H1 (cell line): ENCODE results near the gene SLC30A2. TPM values are rescaled to one million over a fixed set of nuclear protein-coding genes. Genes with fewer than 3 reads are reported as not detected.

ENCODE experiments used
- CTCF ChIA-PET: fragments of 300-600 bp; sonication (Branson Sonifier 250); formaldehyde crosslinking; loops from one replicate; lab custom pipeline; 2021; ENCODE audit not compliant: partially characterized antibody; lab: Charles Lee
- POLR2A ChIA-PET: fragments of 300-600 bp; sonication (Branson Sonifier 250); formaldehyde crosslinking; loops from one replicate; lab custom pipeline; 2021; ENCODE audit warnings: inconsistent platforms; ENCODE audit not compliant: partially characterized antibody; lab: Charles Lee
- DNase-seq, 2 experiments: peaks; one replicate each; pipeline versions ENCODE4 v3.0.0 to v3.0.0-alpha.2; 2010 to 2022; ENCODE audit warnings: low spot score in 2 of 2, low read depth in 1 of 2, mixed read lengths in 1 of 2
- FAIRE-seq: peaks from 2 replicates; lab custom pipeline; 2011; peaks lifted over from hg19 to GRCh38; lab: Jason Lieb, UNC
- H2AFZ ChIP-seq: 2 replicates; pipeline ENCODE4 v1.8.1; 2012; ENCODE audit warnings: low read length, inconsistent platforms
- H2AK5ac ChIP-seq: 2 replicates; pipeline ENCODE4 v1.6.1; 2013; ENCODE audit warnings: low read depth, low read length
- H2BK120ac ChIP-seq: replicated peaks from 2 replicates; pipeline ENCODE3; 2013; ENCODE audit warnings: low read depth, low read length, inconsistent platforms
- H2BK12ac ChIP-seq: 2 replicates; pipeline ENCODE4 v1.6.1; 2013; ENCODE audit warnings: low read depth, low read length
- H2BK15ac ChIP-seq: 2 replicates; pipeline ENCODE4 v1.6.1; 2013; ENCODE audit warnings: low read length
- H2BK20ac ChIP-seq: 2 replicates; pipeline ENCODE4 v1.6.1; 2013; ENCODE audit warnings: low read length
- H2BK5ac ChIP-seq: 2 replicates; pipeline ENCODE4 v1.6.1; 2013; ENCODE audit warnings: low read depth, low read length
- H3K14ac ChIP-seq: 2 replicates; pipeline ENCODE4 v1.6.1; 2013; ENCODE audit warnings: inconsistent platforms; ENCODE audit not compliant: insufficient read length
- H3K18ac ChIP-seq: 2 replicates; pipeline ENCODE4 v1.6.1; 2013; ENCODE audit warnings: low read length; ENCODE audit errors: extremely low read depth
- H3K23ac ChIP-seq: 2 replicates; pipeline ENCODE4 v1.6.1; 2013; ENCODE audit warnings: inconsistent platforms; ENCODE audit not compliant: insufficient read length
- H3K23me2 ChIP-seq: 2 replicates; pipeline ENCODE4 v1.6.1; 2013; ENCODE audit warnings: low read depth, low read length
- H3K27ac ChIP-seq: 2 replicates; pipeline ENCODE4 v1.6.1; 2011; ENCODE audit warnings: low read depth, low read length, inconsistent platforms
- H3K27me3 ChIP-seq, 4 experiments: replicated peaks in 1 of 4; 1 replicate in 1 of 4; 2 replicates in 3 of 4; pipeline versions ENCODE4 v1.6.1 to v1.8.1; 2011 to 2013; ENCODE audit warnings: low read length in 3 of 4, mild to moderate bottlenecking in 3 of 4, inconsistent platforms in 2 of 4, mixed read lengths in 2 of 4, moderate library complexity in 1 of 4; ENCODE audit not compliant: control insufficient read depth in 3 of 4, insufficient read depth in 3 of 4; ENCODE audit errors: extremely low read depth in 1 of 4
- H3K36me3 ChIP-seq, 4 experiments: 2 replicates each; pipeline versions ENCODE4 v1.6.1 to v1.8.1; 2011 to 2013; ENCODE audit warnings: mild to moderate bottlenecking in 4 of 4, low read length in 3 of 4, moderate library complexity in 2 of 4, control low read depth in 1 of 4, inconsistent platforms in 1 of 4; ENCODE audit not compliant: insufficient read depth in 4 of 4, control insufficient read depth in 2 of 4
- H3K4ac ChIP-seq: replicated peaks from 2 replicates; pipeline ENCODE3; 2013; ENCODE audit warnings: low read length, low read depth, mixed read lengths, inconsistent platforms; ENCODE audit not compliant: insufficient read length
- H3K4me1 ChIP-seq, 4 experiments: replicated peaks in 1 of 4; 1 replicate in 1 of 4; 2 replicates in 3 of 4; pipeline versions ENCODE4 v1.6.1 to v1.8.1; 2011 to 2013; ENCODE audit warnings: low read length in 3 of 4, inconsistent platforms in 2 of 4, mixed read lengths in 1 of 4; ENCODE audit not compliant: insufficient read depth in 4 of 4, control insufficient read depth in 3 of 4
- H3K4me2 ChIP-seq, 2 experiments: 2 replicates each; pipeline versions ENCODE4 v1.6.1 to v1.8.1; 2011 to 2013; ENCODE audit warnings: low read depth in 2 of 2, low read length in 2 of 2, control low read depth in 1 of 2, inconsistent platforms in 1 of 2, mild to moderate bottlenecking in 1 of 2; ENCODE audit not compliant: insufficient read depth in 1 of 2
- H3K4me3 ChIP-seq, 4 experiments: fragments of 200-600, 300-600 bp in 1 of 4; sonication (generic), shearing (Covaris generic), sonication (Bioruptor Twin) in 1 of 4; 2 replicates each; pipeline versions ENCODE4 v1.5.1 to v1.8.1; 2011 to 2016; ENCODE audit warnings: low read length in 4 of 4, low read depth in 3 of 4, control low read depth in 2 of 4, inconsistent platforms in 2 of 4, mild to moderate bottlenecking in 2 of 4, mixed read lengths in 1 of 4, moderate library complexity in 1 of 4; ENCODE audit not compliant: insufficient read depth in 2 of 4; ENCODE audit errors: extremely low read depth in 1 of 4
- H3K56ac ChIP-seq: replicated peaks from 2 replicates; pipeline ENCODE3; 2013; ENCODE audit warnings: low read depth, mild to moderate bottlenecking, mixed read lengths, low read length, inconsistent platforms; ENCODE audit not compliant: insufficient read length
- H3K79me1 ChIP-seq: 2 replicates; pipeline ENCODE4 v1.6.1; 2013; ENCODE audit warnings: low read depth, low read length, control low read depth
- H3K79me2 ChIP-seq, 2 experiments: 2 replicates each; pipeline versions ENCODE4 v1.6.1 to v1.8.1; 2012 to 2013; ENCODE audit warnings: low read length in 2 of 2, mild to moderate bottlenecking in 2 of 2, inconsistent platforms in 1 of 2; ENCODE audit not compliant: insufficient read depth in 2 of 2, control insufficient read depth in 1 of 2
- H3K9ac ChIP-seq, 4 experiments: replicated peaks in 1 of 4; 1 replicate in 1 of 4; 2 replicates in 3 of 4; pipeline versions ENCODE4 v1.6.1 to v1.8.1; 2011 to 2013; ENCODE audit warnings: low read depth in 3 of 4, low read length in 3 of 4, control low read depth in 2 of 4, mild to moderate bottlenecking in 2 of 4, moderate library complexity in 2 of 4, inconsistent platforms in 1 of 4; ENCODE audit errors: extremely low read depth in 1 of 4
- H3K9me3 ChIP-seq, 2 experiments: 2 replicates each; pipeline versions ENCODE4 v1.6.1 to v1.8.1; 2012 to 2013; ENCODE audit warnings: mild to moderate bottlenecking in 2 of 2, moderate library complexity in 2 of 2, control low read depth in 1 of 2, inconsistent platforms in 1 of 2, low read depth in 1 of 2, low read length in 1 of 2, mixed read lengths in 1 of 2; ENCODE audit not compliant: insufficient read depth in 2 of 2
- H4K20me1 ChIP-seq, 2 experiments: replicated peaks in 1 of 2; 2 replicates each; pipeline versions ENCODE3 to v1.8.1; 2011 to 2013; ENCODE audit warnings: inconsistent platforms in 2 of 2, low read length in 2 of 2, mild to moderate bottlenecking in 1 of 2; ENCODE audit not compliant: insufficient read depth in 2 of 2, control insufficient read depth in 1 of 2
- H4K5ac ChIP-seq: 2 replicates; pipeline ENCODE4 v1.6.1; 2013; ENCODE audit warnings: low read length, low read depth, mixed read lengths, inconsistent platforms; ENCODE audit not compliant: insufficient read length
- H4K8ac ChIP-seq: 2 replicates; pipeline ENCODE4 v1.8.0; 2013; ENCODE audit warnings: mild to moderate bottlenecking, moderate library complexity, low read length, inconsistent platforms; ENCODE audit not compliant: insufficient read depth; ENCODE audit errors: extremely low read depth
- H4K91ac ChIP-seq: replicated peaks from 2 replicates; pipeline ENCODE3; 2013; ENCODE audit warnings: low read length, mixed read lengths, inconsistent platforms; ENCODE audit not compliant: insufficient read length
- EZH2 ChIP-seq: fragments of 200-600 bp; sonication (generic); IDR thresholded peaks from 2 replicates; pipeline ENCODE4 v1.7.1; 2012; ENCODE audit warnings: low read depth, mild to moderate bottlenecking, moderate library complexity, low read length, inconsistent platforms; ENCODE audit not compliant: severe bottlenecking
- HDAC2 ChIP-seq, 2 experiments: fragments of 300-600 bp in 1 of 2; sonication (generic) in 1 of 2; IDR thresholded peaks; 2 replicates each; pipeline ENCODE4 v1.6.1; 2011 to 2012; ENCODE audit warnings: low read depth in 2 of 2, low read length in 2 of 2, mild to moderate bottlenecking in 2 of 2, moderate library complexity in 2 of 2, borderline replicate concordance in 1 of 2, inconsistent platforms in 1 of 2
- SIN3A ChIP-seq, 2 experiments: IDR thresholded peaks in 1 of 2; conservative IDR thresholded peaks in 1 of 2; 2 replicates each; pipeline ENCODE4 v1.6.1; 2011 to 2012; ENCODE audit warnings: low read length in 2 of 2, improper control_type of control experiment in 1 of 2, low read depth in 1 of 2, mild to moderate bottlenecking in 1 of 2
- WGBS, 2 experiments: shearing (Covaris generic) in 1 of 2; methylation state at CpG; one replicate each; pipeline versions ENCODE4 v1.1.6 to v1.1.7; 2013 to 2015; ENCODE audit warnings: low lambda C conversion rate in 2 of 2, mixed read lengths in 2 of 2, inconsistent platforms in 1 of 2, low coverage in 1 of 2, missing lambda C conversion rate in 1 of 2; ENCODE audit not compliant: insufficient replicate concordance in 2 of 2, insufficient coverage in 1 of 2, insufficient read length in 1 of 2; ENCODE audit errors: extremely low coverage in 1 of 2, missing lambda C conversion rate in 1 of 2; 5-methylcytosine and 5-hydroxymethylcytosine counted together
- polyA plus RNA-seq, 7 experiments: library from polyadenylated mRNA; depleted of rRNA in 3 of 7; stranded (reverse) in 5 of 7; unstranded in 2 of 7; fragments of >200 nt in 5 of 7; fragments of 200-250 nt in 2 of 7; gene quantifications; 1 replicate in 5 of 7; 2 replicates in 1 of 7; 4 replicates in 1 of 7; pipeline versions ENCODE4 v1.2.1 to v1.2.3, GENCODE V29; 2011 to 2013; ENCODE audit warnings: missing spikeins in 2 of 7, mixed read lengths in 2 of 7
- total RNA-seq: library from RNA; stranded (reverse); fragmentation: NEBNext Ultra II Directional; extraction: Animal tissue kit (Norgen Biotek cat#: 25700); gene quantifications from 2 replicates; pipeline ENCODE4 v1.2.1, GENCODE V29; 2021

SLC30A2 gene
- total and polyA plus RNA-seq, 2 of the 8 experiments (the other 6 are each of a cell fraction or from before 2014, with no cell fraction given) = 0.19 to 0.76 TPM

DNA sequence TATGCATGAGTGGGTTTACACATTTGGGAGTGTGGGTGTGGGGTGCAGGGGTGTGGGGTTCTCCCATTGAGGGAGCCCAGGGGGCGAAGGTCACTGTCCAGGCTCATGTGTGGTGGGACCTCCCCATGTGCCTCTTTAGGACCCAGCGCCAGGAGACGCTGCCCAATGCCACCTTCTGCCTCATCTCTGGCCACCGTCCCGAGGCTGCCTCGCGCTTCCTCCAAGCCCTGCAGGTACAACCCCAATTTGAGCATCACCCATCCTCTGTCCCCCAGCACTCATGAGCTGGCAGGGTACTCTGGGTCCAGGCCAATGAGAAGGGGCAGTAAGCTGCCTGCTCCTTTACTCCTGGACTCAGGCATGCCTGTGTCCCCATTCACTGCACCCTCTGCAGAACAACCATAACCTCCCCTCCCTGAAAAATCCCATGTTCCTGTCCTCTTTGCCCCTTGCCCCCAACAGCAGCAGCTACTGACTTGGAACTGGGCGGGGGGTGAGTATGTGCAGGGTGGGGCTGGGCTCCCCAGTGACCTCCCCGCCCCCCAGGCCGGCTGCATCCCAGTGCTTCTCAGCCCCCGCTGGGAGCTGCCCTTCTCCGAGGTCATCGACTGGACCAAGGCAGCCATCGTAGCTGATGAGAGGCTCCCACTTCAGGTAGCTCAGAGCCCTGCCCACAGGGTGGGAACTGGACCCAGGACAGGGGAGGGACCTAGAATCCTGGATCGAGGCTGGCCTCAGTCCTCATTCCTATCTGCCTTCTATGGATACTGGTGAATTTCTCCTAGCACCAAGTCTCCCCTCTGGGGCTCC is 16.7 kb downstream of the SLC30A2 start:
- H3K79me1 ChIP-seq = no peaks in the 10 kb centered on the region
- H2BK5ac ChIP-seq = peak overlapping the region; percentile 0; the same call in 1 of the 2 replicates
- H3K4me1 ChIP-seq = peaks cover 0 to 2% (median 0%) of the 10 kb centered on the region in 4 experiments; a peak in 2 of 7 replicates
- no peak overlapping the region for H3K56ac ChIP-seq
- H3K23me2 ChIP-seq = no peaks in the 10 kb centered on the region
- 0 out of 2 replicates have a peak overlapping the region, but pooled peaks have one; percentile 9 for H2BK12ac ChIP-seq
- no peaks in the 10 kb centered on the region for H3K79me2 ChIP-seq
- H4K5ac ChIP-seq = no peak overlapping the region
- H2AFZ ChIP-seq = no peak overlapping the region
- no peak overlapping the region for H3K23ac ChIP-seq
- no peak for FAIRE-seq
- H3K4me2 ChIP-seq = no peak overlapping the region
- 83% methylated on average over 10 of the region's 15 CpGs; no CpG with 5 or more reads in 1 of the 2 experiments for WGBS, 2 experiments
- DNase-seq = no peak
- H4K8ac ChIP-seq = no peak overlapping the region
- H2AK5ac ChIP-seq = no peak overlapping the region
- no peak overlapping the region for H2BK15ac ChIP-seq
- CTCF ChIA-PET = interaction anchor here (0.6 to 3.0 kb wide), 33 partner anchors 7 to 1251 kb away, joined by 3 to 11 read pairs (median 5); partner anchors contain the start of genes EXTL1 and PAFAH2
- TF ChIP-seq HDAC2 (IDR thresholded peaks at IDR 0.05; ENCODE audit: borderline replicate concordance in 1 of 2, low read depth in 2 of 2, low read length in 2 of 2) (0 out of 4 replicates have a peak, but pooled peaks of 1 of the 2 experiments have one; percentile 29), SIN3A (conservative IDR thresholded peaks at IDR 0.05 in 1 of 2, IDR thresholded peaks at IDR 0.05 in 1 of 2; ENCODE audit: low read depth in 1 of 2, low read length in 2 of 2) (no peak), EZH2 (no peak)
- H4K91ac ChIP-seq = no peak overlapping the region
- H3K9ac ChIP-seq = no peak overlapping the region
- H3K4me3 ChIP-seq = no peak overlapping the region
- no peak overlapping the region for H3K14ac ChIP-seq
- peak overlapping the region; percentile 19; the same call in 1 of the 2 replicates for H3K18ac ChIP-seq
- no peak overlapping the region for H3K4ac ChIP-seq
- H3K27me3 ChIP-seq = peaks cover under 1 to 12% (median 9%) of the 10 kb centered on the region in 4 experiments; a peak in 6 of 7 replicates
- no peaks in the 10 kb centered on the region for H3K9me3 ChIP-seq
- POLR2A ChIA-PET = interaction anchor here (0.7 to 1.5 kb wide), 4 partner anchors 27 to 207 kb away, joined by 3 to 4 read pairs (median 4); partner anchors contain the start of gene STMN1
- H2BK120ac ChIP-seq = no peak overlapping the region
- no peak overlapping the region for H3K27ac ChIP-seq
- no peak overlapping the region for H2BK20ac ChIP-seq
- peaks cover 0 to 1% of the 10 kb centered on the region in 2 experiments for H4K20me1 ChIP-seq
- H3K36me3 ChIP-seq = no peaks in the 10 kb centered on the region
